ENCODE measurements around the gene KHNYN. TPM values are rescaled to one million over a fixed set of nuclear protein-coding genes. Genes with fewer than 3 reads are reported as not detected.

The KHNYN gene
- total RNA-seq, 1 donor from 2014 or later: 38.1 TPM

- Histone ChIP-seq H3K4me1 (ENCODE audit: control insufficient read depth in 3 of 3, insufficient read depth in 3 of 3, low read length in 3 of 3) (peaks cover 42 to 59% (median 49%) of the 10 kb centered on the region in 3 donors), H3K36me3 (ENCODE audit: control insufficient read depth in 3 of 3, insufficient read depth in 3 of 3, low read length in 3 of 3) (peaks cover 64 to 75% (median 72%) of the 10 kb centered on the region in 3 donors), H3K9me3 (ENCODE audit: control insufficient read depth in 3 of 3, low read length in 3 of 3) (no peaks in the 10 kb centered on the region), H3K9ac (ENCODE audit: low read depth in 1 of 3, low read length in 3 of 3) (peak overlapping the region in 2 of 3 donors; percentile 17 to 47), H3K27ac (ENCODE audit: low read depth, low read length) (peak overlapping the region; percentile 54), H3K27me3 (ENCODE audit: control insufficient read depth in 3 of 3, insufficient read depth in 3 of 3, low read length in 3 of 3) (no peaks in the 10 kb centered on the region), H3K4me3 (ENCODE audit: low read length in 3 of 3) (no peak overlapping the region)
These were observed 7.4 kb downstream of the KHNYN start for GRCh38 chr14:24437020-24437735.

DNA sequence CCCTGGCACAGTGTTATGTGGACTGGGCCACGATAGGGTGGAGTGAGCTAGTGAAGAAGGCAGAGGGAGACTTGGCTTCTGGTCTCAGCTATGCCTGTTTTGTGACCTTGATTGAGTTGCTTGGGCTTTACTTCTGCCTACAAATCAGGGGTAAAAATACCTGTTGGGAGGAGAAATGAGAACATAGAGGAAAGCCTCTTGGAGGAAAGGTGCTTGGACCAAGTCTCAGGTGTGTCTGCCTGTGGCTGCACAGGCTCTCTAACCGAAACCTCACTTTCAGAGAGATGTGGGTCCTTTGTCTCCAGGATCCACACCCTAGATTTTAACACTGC is 7.9 kb downstream of the KHNYN start:
- Histone ChIP-seq H3K9me3 (ENCODE audit: control insufficient read depth in 3 of 3, low read length in 3 of 3) (no peaks in the 10 kb centered on the region), H3K4me3 (ENCODE audit: low read length in 3 of 3) (no peak overlapping the region), H3K9ac (ENCODE audit: low read depth in 1 of 3, low read length in 3 of 3) (peak overlapping the region in 1 of 3 donors; percentile 47), H3K27me3 (ENCODE audit: control insufficient read depth in 3 of 3, insufficient read depth in 3 of 3, low read length in 3 of 3) (no peaks in the 10 kb centered on the region), H3K36me3 (ENCODE audit: control insufficient read depth in 3 of 3, insufficient read depth in 3 of 3, low read length in 3 of 3) (peaks cover 60 to 70% (median 67%) of the 10 kb centered on the region in 3 donors), H3K4me1 (ENCODE audit: control insufficient read depth in 3 of 3, insufficient read depth in 3 of 3, low read length in 3 of 3) (peaks cover 37 to 53% (median 45%) of the 10 kb centered on the region in 3 donors), H3K27ac (ENCODE audit: low read depth, low read length) (peak overlapping the region; percentile 54)

DNA sequence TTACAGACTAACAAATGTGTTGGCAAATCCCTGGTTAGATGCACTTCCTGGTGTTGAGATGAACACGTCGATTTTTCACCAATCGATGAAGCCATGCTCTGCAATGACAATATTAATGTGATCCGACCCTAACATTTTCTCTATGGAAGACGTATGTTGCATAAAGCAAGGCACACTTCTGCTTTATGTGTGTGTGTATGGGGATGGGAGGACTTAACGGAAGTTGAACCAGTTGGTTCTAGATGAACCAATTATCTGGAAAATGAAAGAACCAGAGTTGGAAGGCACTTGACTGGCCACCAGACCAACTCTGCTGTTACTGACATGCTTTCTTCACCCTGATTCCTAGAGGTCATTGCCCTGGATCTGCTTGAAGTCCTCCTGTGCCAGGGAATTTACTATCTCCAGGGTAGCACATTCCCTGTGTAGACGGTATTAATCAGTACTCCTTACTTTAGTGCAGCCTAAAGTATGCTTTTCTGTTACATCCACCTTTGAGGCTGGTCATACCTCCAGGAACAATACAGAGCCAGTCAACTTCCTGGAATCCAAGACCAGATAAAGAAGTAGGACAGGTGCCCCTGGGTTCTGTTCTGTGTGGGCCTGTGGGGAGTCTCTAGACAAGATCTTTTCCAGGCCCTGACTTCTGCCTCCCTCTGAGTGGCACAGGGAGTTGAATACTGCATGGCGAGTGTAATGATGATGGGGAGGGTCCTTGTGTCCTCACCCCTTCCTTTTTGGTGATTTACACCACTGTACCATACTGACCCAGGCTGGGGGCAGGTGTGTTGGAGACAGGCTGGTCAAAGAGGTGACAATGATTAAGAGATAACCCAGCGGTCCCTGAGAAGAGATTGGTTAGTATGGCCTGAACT is 8.7 kb downstream of the KHNYN start:
- H3K4me3 ChIP-seq (ENCODE audit: low read length in 3 of 3): no peak overlapping the region
- no peaks in the 10 kb centered on the region for H3K9me3 ChIP-seq (ENCODE audit: control insufficient read depth in 3 of 3, low read length in 3 of 3)
- H3K27me3 ChIP-seq (ENCODE audit: control insufficient read depth in 3 of 3, insufficient read depth in 3 of 3, low read length in 3 of 3): no peaks in the 10 kb centered on the region
- peaks cover 52 to 62% (median 59%) of the 10 kb centered on the region in 3 donors for H3K36me3 ChIP-seq (ENCODE audit: control insufficient read depth in 3 of 3, insufficient read depth in 3 of 3, low read length in 3 of 3)
- peaks cover 38 to 54% (median 45%) of the 10 kb centered on the region in 3 donors for H3K4me1 ChIP-seq (ENCODE audit: control insufficient read depth in 3 of 3, insufficient read depth in 3 of 3, low read length in 3 of 3)
- H3K9ac ChIP-seq (ENCODE audit: low read depth in 1 of 3, low read length in 3 of 3): no peak overlapping the region
- H3K27ac ChIP-seq (ENCODE audit: low read depth, low read length): no peak overlapping the region

GRCh38 chr14:24439257-24439656 is 9.5 kb downstream of the KHNYN start:
- Histone ChIP-seq H3K4me1 (ENCODE audit: control insufficient read depth in 3 of 3, insufficient read depth in 3 of 3, low read length in 3 of 3) (peaks cover 40 to 55% (median 45%) of the 10 kb centered on the region in 3 donors), H3K27ac (ENCODE audit: low read depth, low read length) (no peak overlapping the region), H3K9me3 (ENCODE audit: control insufficient read depth in 3 of 3, low read length in 3 of 3) (no peaks in the 10 kb centered on the region), H3K27me3 (ENCODE audit: control insufficient read depth in 3 of 3, insufficient read depth in 3 of 3, low read length in 3 of 3) (no peaks in the 10 kb centered on the region), H3K36me3 (ENCODE audit: control insufficient read depth in 3 of 3, insufficient read depth in 3 of 3, low read length in 3 of 3) (peaks cover 51 to 57% (median 52%) of the 10 kb centered on the region in 3 donors), H3K9ac (ENCODE audit: low read depth in 1 of 3, low read length in 3 of 3) (no peak overlapping the region), H3K4me3 (ENCODE audit: low read length in 3 of 3) (no peak overlapping the region)

- no peaks in the 10 kb centered on the region for H3K27me3 ChIP-seq (ENCODE audit: control insufficient read depth in 3 of 3, insufficient read depth in 3 of 3, low read length in 3 of 3)
- H3K9ac ChIP-seq (ENCODE audit: low read depth in 1 of 3, low read length in 3 of 3): peak overlapping the region in 2 of 3 donors; percentile 12 to 55
- peaks cover 49 to 55% (median 51%) of the 10 kb centered on the region in 3 donors for H3K36me3 ChIP-seq (ENCODE audit: control insufficient read depth in 3 of 3, insufficient read depth in 3 of 3, low read length in 3 of 3)
- H3K9me3 ChIP-seq (ENCODE audit: control insufficient read depth in 3 of 3, low read length in 3 of 3): no peaks in the 10 kb centered on the region
- no peak overlapping the region for H3K27ac ChIP-seq (ENCODE audit: low read depth, low read length)
- H3K4me1 ChIP-seq (ENCODE audit: control insufficient read depth in 3 of 3, insufficient read depth in 3 of 3, low read length in 3 of 3): peaks cover 40 to 55% (median 45%) of the 10 kb centered on the region in 3 donors
- H3K4me3 ChIP-seq (ENCODE audit: low read length in 3 of 3): no peak overlapping the region
These were observed 10.3 kb downstream of the KHNYN start for GRCh38 chr14:24439830-24440605.

GRCh38 chr14:24440606-24441399 is 11.0 kb downstream of the KHNYN start:
- Histone ChIP-seq H3K9ac (ENCODE audit: low read depth in 1 of 3, low read length in 3 of 3) (peak overlapping the region in 2 of 3 donors; percentile 29 to 99), H3K36me3 (ENCODE audit: control insufficient read depth in 3 of 3, insufficient read depth in 3 of 3, low read length in 3 of 3) (peaks cover 43 to 50% (median 49%) of the 10 kb centered on the region in 3 donors), H3K27ac (ENCODE audit: low read depth, low read length) (no peak overlapping the region), H3K27me3 (ENCODE audit: control insufficient read depth in 3 of 3, insufficient read depth in 3 of 3, low read length in 3 of 3) (no peaks in the 10 kb centered on the region), H3K4me1 (ENCODE audit: control insufficient read depth in 3 of 3, insufficient read depth in 3 of 3, low read length in 3 of 3) (peaks cover 40 to 51% (median 42%) of the 10 kb centered on the region in 3 donors), H3K4me3 (ENCODE audit: low read length in 3 of 3) (no peak overlapping the region), H3K9me3 (ENCODE audit: control insufficient read depth in 3 of 3, low read length in 3 of 3) (no peaks in the 10 kb centered on the region)

DNA sequence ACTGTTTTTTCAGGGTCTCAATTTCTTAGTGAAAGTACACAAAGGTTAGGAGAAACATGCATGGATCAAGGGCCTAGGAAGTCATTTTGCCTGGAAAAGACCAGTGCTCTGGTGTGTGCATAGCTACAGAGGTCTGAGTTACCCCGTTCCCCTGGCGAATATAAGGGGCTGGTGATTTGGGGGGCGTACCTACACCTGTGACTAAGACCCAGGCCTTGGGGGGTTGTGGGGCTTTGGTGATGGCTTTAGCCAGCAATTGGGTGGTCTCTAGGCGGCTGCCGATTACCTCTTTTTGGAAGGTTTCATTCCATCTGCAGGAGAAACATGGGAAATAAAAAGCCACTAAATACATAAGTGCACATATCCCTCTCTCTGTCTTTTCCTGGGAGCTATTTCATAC is 11.7 kb downstream of the KHNYN start:
- Histone ChIP-seq H3K9ac (ENCODE audit: low read depth in 1 of 3, low read length in 3 of 3) (peak overlapping the region; percentile 96 to 99 (median 97)), H3K4me3 (ENCODE audit: low read length in 3 of 3) (peak overlapping the region; percentile 81 to 99 (median 91)), H3K36me3 (ENCODE audit: control insufficient read depth in 3 of 3, insufficient read depth in 3 of 3, low read length in 3 of 3) (peaks cover 37 to 43% (median 42%) of the 10 kb centered on the region in 3 donors), H3K9me3 (ENCODE audit: control insufficient read depth in 3 of 3, low read length in 3 of 3) (no peaks in the 10 kb centered on the region), H3K27me3 (ENCODE audit: control insufficient read depth in 3 of 3, insufficient read depth in 3 of 3, low read length in 3 of 3) (no peaks in the 10 kb centered on the region), H3K4me1 (ENCODE audit: control insufficient read depth in 3 of 3, insufficient read depth in 3 of 3, low read length in 3 of 3) (peaks cover 34 to 47% (median 35%) of the 10 kb centered on the region in 3 donors), H3K27ac (ENCODE audit: low read depth, low read length) (peak overlapping the region; percentile 99)

DNA sequence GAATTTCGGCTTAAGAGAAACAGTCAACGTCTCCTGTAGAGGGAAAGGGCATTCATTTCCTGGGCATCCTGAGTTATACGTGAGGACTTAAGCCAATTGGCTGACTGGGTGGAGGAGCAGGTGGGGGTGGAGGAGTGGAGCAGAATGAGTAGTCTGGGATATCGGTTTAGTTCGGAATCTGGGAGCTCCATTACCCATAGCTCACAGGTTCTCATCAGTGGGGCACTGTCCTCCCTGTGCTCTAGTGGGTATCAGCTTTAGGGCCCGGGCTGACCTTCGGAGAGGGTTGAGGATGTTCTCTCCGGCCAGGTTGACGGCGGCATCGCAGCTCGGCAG is 12.1 kb downstream of the KHNYN start:
- no peaks in the 10 kb centered on the region for H3K27me3 ChIP-seq (ENCODE audit: control insufficient read depth in 3 of 3, insufficient read depth in 3 of 3, low read length in 3 of 3)
- H3K36me3 ChIP-seq (ENCODE audit: control insufficient read depth in 3 of 3, insufficient read depth in 3 of 3, low read length in 3 of 3): peaks cover 37 to 42% (median 38%) of the 10 kb centered on the region in 3 donors
- H3K27ac ChIP-seq (ENCODE audit: low read depth, low read length): peak overlapping the region; percentile 99
- H3K4me1 ChIP-seq (ENCODE audit: control insufficient read depth in 3 of 3, insufficient read depth in 3 of 3, low read length in 3 of 3): peaks cover 31 to 45% (median 32%) of the 10 kb centered on the region in 3 donors
- H3K4me3 ChIP-seq (ENCODE audit: low read length in 3 of 3): peak overlapping the region; percentile 81 to 99 (median 91)
- H3K9me3 ChIP-seq (ENCODE audit: control insufficient read depth in 3 of 3, low read length in 3 of 3): no peaks in the 10 kb centered on the region
- H3K9ac ChIP-seq (ENCODE audit: low read depth in 1 of 3, low read length in 3 of 3): peak overlapping the region; percentile 96 to 99 (median 97)
